ENCODE data around the gene YIPF1.
"Not testable (repeated sequence)": the region's sequence is repeated elsewhere in the genome, so short reads cannot be mapped to it uniquely, and the experiment has no call there.

Gene YIPF1

DNA sequence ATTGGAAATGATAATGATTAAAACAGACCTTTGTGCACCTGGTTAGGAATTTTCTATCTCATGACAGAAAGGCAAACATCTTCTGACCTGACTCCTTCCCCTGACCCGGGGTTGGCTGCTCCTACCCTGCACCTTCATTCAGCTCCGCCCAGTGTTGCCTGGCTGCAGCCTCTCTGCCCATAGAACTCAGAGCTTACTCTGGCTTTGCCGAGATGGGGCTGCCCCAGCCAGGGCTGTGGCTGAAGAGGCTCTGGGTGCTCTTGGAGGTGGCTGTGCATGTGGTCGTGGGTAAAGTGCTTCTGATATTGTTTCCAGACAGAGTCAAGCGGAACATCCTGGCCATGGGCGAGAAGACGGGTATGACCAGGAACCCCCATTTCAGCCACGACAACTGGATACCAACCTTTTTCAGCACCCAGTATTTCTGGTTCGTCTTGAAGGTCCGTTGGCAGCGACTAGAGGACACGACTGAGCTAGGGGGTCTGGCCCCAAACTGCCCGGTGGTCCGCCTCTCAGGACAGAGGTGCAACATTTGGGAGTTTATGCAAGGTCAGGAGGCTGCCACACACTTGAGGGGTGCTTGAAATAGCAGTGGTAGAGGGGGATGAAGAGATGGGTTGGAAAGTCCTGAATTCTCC is 4.5 kb upstream of the YIPF1 start, which contains the start of gene DIO1:
Gene DIO1 (plus strand): TSS at position 189 of the 638 bp plus-strand sequence. CDS start 24 bp downstream, at position 213.
- no peak for DNase-seq

DNA sequence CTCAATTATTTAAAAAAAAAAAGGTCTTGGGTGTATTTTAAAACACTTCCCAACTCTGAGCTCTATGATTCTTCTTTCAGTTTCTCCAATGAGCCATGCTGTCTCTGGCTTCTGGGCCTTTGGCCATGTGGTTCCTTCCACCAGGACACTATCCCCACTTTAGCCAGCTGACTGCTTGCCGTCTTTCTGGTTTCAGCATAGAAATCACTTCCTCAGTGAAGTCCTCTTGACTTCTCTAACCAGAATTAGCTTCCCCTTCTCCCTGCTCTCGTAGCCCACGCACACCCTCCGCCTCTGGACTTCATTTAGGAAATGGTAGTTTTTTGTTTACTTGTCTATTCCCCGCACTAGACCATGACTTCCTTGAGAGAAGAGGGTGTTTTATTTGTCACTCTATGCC is 3.3 kb upstream of the YIPF1 start:
- no peak for DNase-seq

DNA sequence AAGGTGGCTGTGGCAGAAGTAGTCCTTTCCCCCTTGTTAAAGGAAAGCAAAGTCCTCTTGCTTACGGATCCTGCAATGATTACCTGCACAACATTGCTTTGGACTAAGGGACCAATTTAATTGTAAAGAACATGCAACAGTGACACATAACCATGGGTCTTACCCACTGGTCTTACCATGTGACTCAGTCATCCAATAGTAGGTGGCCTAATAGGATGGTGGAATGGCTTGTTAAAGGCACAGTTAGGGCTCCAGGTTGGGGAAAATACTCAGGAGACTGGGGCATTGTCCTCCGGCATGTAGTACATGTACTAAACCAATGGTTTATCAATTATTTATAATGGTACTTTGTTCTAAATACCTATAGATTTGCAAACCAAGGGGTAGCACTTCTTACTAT is 2.1 kb upstream of the YIPF1 start:
- no peak for DNase-seq

DNA sequence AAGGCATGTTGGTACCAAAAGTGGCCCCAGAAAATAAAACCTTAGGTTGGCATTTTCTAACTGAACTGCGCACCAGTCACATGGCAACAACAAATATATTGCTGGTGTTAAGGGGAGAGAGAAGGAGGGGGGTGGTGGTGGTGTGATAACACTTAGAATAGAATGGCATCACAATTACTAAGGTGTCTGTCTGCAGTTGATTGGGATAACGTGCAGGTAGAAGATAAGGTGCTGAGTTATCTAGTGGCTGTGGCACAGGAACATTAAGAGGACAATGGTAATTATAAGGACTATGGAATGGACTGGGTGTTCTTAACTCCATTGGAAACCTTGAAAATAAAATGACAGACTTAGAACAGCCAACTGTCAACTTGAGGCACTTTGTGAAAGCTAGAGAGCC is 1.4 kb upstream of the YIPF1 start:
- no peak for DNase-seq

DNA sequence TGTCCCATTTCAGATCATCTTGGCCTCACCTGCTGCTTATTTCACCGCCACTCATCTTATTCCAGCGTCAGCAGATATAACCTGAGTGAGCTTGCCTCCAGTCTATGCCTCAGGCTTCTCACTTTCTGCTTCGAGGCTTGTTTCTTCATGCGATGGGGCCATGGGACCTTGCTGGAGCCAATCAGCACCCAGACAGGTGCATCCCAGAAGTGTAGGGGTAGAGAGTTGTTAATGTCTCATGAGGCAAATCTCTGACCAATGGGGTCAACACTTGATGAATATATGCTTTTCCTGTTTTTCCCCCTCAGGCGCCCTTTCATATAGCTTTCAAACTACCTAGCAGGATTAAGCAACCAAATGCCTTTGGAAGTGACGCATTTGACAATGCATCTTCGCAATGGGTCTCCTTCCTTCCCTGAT is 935 bp upstream of the YIPF1 start:
- DNase-seq = no peak

DNA sequence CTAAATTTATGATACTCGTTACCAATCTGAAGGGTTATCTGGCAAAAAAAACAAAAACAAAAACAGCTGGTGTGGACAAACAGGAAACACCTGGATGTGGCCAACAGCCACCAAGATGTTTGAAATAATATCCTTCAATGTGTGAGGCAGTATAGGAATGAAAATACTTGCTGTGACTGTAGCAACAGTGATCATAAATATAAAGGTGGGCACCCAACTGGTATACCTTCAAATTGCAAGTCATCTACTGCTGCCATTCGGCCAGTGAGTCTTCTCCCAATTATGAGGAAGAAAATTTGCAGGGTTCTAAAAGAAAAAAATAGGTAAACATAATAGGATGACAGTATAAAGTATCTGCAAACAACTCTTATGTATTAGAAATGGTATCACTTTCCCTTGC is 916 bp downstream of the YIPF1 start:
- no peak for DNase-seq

DNA sequence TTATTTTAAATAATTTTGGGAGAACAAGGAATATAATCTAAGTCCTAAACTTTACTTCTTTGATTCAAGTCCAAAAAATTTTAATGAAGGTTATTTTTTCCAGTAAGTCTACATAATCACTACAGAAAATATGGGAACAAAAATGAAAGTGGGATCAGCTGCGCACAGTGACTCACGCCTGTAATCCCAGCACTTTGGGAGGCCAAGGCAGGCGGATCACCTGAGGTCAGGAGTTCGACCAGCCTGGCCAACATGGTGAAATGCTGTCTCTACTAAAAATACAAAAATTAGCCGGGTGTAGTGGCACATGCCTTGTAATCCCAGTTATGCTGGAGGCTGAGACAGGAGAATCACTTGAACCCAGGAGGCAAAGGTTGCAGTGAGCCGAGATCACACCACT is 6.0 kb downstream of the YIPF1 start:
- DNase-seq = not testable (repeated sequence)

DNA sequence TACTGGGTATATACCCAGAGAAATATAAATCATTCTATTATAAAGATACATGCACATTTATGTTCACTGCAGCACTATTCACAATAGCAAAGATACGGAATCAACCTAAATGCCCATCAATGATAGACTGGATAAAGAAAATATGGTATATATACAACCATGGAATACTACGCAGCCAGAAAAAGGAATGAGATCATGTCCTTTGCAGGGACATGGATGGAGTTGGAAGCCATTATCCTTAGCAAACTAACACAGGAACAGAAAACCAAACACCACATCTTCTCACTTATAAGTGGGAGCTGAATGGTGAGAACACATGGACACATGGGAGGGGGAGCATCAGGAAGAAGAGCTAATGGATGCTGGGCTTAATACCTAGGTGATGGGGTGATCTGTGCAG is 7.7 kb downstream of the YIPF1 start:
- not testable (repeated sequence) for DNase-seq

- DNase-seq = peak; percentile 40
Observed at GRCh38 chr1:53878492-53879105, 11.0 kb downstream of the YIPF1 start.

DNA sequence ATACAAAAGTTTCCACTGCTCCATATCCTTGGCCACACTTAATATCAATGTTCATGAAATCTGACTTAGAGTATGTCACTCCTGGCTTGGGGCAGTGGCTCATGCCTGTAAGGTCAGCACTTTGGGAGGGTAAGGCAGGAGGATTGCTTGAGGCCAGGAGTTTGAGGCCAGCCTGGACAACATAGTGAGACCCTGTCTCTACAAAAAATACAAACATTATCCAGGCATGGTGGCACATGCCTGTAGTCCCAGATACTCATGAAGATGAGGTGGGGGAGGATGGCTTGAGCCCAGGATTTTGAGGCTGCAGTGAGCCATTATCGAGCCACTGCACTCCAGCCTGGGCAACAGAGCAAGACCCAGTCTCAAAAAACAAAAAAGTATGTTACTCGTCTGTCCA is 14.4 kb downstream of the YIPF1 start:
- not testable (repeated sequence) for DNase-seq

- DNase-seq = no peak
Observed at GRCh38 chr1:53871773-53872484, 17.7 kb downstream of the YIPF1 start.

DNA sequence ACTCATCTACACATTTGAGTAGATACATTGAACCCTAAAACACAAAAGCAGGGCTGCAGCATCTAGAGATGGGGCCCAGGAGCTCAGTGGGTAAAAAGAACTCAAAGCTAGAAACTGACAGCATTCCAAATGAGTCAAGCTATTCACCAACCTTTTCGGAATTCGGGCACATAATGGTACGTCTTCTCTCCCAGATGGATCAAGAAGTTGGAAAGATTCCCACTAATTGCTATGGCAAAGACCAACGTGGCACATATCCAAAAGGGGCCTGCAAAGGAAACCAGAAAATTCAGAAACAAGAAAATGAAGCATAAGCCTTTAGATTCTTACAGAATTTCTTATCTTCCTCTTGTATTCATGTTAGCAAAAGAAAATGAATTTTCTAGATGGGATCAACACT is 18.4 kb downstream of the YIPF1 start:
- no peak for DNase-seq

DNA sequence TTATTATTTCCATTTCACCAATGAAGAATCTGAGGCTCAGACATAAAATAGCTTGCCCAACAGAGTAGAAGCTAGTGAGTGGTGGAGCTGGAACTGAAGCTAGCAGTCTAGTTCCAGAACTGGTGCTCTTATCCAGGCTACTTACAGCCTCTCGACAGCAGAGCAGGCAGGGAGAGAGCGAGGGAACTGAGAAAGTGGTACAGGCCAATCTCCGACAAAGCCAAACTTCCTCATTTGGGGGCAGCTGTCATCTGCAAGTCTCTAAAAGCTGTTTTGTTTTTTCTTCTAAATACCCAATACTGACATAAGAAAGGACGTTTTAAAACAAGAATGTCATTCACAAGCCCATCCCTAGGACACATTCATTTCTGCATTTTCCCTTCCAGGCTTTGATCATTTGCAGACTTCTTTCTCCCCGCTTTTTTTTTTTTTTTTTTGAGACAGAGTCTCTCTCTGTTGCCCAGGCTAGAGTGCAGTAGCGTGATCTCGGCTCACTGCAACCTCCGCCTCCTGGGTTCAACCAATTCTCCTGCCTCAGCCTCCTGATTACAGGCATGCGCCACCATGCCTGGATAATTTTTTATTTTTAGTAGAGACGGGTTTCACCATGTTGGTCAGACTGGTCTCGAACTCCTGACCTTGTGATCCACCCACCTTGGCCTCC is 20.0 kb downstream of the YIPF1 start:
- no peak for DNase-seq

DNA sequence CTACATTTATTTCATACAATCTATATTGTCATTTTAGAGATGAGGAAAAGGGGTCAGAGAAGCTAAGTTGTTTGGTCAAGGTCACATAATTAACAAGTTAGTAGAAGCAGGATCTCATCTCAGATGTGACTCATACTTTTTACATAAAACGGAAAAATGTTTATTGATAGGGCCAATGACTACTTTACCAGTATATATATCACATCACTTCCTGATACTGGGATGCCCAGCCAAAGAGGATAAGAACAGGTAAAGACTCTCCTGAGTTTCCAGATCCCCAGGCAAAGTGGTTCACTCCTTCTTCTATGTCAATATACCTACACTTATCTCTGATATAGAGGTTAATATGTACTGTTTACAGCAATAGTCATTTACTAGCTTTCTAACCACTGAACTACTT is 21.0 kb downstream of the YIPF1 start:
- DNase-seq = no peak

DNA sequence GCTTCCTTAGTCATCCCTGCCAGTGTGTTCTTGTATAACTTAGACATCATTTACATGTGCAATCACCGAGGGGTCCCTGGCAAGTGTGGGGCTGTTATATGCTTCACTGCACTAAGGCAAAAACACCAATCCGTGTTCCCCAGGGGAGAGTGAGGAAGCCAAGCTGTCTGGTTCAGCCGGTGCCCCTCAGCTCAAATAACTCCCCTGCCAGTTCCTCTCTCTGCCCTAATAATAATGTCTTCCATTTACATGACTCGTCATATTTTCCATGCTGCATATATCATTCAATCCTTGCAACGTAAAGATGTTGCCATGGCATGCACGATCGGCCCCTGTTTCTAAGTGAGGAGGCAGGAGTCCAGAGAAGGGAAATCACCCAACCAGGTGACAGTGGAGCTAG is 27.1 kb downstream of the YIPF1 start:
- no peak for DNase-seq

DNA sequence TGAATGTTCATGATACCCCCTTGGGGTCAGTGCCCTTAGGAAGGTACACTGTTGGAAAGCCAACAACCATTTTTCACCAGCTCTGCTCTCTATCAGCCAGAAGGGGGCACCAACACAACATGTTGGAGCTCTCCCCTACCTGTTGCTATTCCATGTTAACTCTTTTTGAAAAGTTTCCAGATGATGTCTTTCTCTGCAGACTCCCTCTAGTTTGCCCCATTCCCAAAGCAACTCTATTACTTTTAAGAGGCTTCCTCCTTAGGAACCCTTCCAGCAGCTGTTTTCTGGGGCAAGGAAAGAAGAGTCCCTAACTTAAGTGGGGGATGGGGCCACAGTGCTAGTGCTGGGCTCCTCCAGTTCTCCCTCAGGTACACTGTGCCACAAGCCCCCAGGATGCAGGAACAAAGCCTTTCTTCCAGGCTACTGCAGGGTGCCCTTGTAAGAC is 28.6 kb downstream of the YIPF1 start:
- DNase-seq = peak; percentile 46

DNA sequence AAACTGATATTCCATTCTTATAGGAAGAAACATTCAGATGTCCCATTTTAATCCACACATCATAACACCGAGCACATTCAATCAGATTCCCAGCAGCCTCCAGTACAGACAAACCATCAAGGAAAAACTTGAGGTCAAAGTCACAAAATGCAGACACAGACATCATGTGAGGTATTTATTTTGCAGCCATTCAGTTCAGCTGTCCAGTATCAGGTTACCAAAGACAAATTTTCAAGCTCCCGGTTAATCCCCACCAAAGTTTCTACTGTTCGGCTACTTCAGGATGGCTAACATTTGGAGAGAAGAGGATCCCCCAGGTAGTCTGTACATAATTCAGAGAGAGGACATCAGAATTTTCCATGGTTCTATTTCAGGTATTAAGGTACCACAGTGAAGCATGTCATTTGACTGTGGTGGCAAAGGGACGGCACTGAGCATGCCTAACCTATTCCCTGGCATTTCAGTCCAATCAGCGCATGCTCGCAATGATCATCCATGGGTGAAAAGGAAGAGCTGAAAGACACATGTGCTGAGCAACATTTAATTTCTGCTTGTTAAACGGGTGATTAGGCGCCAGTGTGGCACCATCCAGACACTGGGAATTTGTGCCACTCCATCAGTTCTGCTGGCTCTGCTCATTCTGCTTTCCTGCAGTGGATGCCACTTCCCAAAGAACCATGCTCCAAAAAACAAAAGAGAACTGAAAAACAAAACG is 37.9 kb downstream of the YIPF1 start:
- DNase-seq = no peak

DNA sequence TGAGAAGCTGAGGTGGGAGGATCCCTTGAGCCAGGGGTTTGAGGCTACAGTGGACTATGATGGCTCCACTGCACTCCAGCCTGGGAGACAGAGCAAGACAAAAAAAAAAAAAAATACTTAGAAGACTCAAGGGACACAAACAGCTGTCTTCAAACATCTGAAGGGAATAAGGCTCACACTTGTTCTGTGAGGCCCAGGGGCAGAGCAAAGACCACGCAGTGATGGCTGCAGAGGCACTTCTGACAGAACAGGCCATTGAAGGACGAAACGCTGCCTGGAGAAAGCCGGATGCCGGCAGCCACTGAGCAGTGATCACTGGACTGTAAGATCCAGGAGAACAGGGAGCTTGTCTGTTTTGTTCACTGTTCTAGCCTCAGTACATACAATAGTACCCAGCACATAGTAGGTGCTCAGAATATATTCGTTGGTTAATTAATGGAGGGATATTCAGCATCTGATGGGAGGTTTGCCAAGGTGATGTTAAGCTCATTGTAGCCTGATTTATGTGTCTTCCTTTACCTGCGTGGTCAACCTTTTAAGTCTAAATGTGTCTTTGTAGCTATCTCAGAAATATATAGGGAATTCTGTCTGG is 39.4 kb downstream of the YIPF1 start:
- no peak for DNase-seq

DNA sequence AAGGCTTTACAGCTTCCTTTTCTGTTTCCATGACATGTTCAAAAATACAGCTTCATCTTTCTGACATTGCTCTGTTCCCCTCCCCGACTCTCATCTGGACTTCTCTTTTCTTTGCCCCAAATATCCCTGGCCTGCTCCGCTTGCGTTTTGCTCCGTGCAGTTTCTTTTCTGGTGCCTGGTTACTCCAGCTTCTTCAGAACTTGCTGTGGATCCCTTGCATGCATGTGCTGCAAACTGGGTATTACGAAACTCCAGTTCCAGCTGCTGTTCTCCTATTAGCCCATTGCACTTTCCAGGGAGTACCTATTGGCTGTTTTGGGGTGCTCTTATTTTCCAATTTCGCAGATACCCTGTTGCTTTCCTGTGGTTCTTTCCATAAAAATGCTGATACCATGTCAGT is 41.6 kb downstream of the YIPF1 start:
- DNase-seq = no peak

GRCh38 chr1:53842347-53842746 is 47.2 kb downstream of the YIPF1 start:
- DNase-seq = no peak

GRCh38 chr1:53838654-53838974 is 51.0 kb downstream of the YIPF1 start:
- no peak for DNase-seq

DNA sequence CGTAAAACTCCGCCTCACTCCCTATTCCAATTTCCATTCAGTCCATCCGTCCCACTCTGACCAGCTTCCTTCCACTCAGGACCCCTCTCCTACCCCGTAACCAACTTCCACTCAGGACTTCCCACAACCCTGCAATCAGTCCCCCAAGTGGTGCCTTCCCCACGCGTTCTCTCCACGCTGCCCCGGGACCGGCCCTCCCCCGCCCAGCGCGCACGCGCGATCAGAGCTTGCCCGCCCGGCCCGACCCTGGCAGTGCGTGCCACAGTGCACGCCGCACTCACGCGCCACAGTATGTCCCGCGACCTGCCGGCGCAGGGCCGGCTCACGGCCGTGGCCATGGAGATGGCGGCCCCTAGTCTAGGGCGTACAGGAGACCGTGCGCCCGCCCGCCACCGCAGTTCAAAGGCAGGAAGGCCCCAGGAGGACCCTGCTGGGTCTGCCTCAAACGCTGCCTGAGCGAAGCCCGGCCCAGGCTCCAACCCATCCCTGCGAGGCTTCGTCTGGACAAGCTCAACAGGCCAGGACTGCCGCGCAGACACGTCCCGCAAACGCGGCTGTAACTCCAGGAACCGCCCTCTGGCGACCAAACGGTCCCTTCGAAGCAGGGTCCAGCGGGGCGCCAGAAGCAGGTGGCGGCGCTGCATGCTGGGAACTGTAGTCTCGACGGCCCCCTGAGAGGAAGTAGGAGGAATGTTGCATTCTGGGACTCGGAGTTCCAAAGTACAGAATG is 51.5 kb downstream of the YIPF1 start, which contains the start of gene NDC1:
Gene NDC1 (minus strand): TSS at position 373 of the 730 bp plus-strand sequence. CDS start 35 bp downstream, at position 338.
- DNase-seq = peak; percentile 93

All from NCI-H748 treated with DMSO at 0.1 percent for 48 hours (cell line).